HG03135 (cell line): ENCODE measurements around the gene RUSC2.
"Not testable (repeated sequence)": the region's sequence is repeated elsewhere in the genome, so short reads cannot be mapped to it uniquely, and the experiment has no call there.

Experiments
- ATAC-seq: cut with Tn5 transposase; IDR thresholded peaks from one replicate; pipeline ENCODE4 v1.9.1; 2021; ENCODE audit warnings: mild to moderate bottlenecking, moderate library complexity; ENCODE audit not compliant: unreplicated experiment

Gene RUSC2, protein sequence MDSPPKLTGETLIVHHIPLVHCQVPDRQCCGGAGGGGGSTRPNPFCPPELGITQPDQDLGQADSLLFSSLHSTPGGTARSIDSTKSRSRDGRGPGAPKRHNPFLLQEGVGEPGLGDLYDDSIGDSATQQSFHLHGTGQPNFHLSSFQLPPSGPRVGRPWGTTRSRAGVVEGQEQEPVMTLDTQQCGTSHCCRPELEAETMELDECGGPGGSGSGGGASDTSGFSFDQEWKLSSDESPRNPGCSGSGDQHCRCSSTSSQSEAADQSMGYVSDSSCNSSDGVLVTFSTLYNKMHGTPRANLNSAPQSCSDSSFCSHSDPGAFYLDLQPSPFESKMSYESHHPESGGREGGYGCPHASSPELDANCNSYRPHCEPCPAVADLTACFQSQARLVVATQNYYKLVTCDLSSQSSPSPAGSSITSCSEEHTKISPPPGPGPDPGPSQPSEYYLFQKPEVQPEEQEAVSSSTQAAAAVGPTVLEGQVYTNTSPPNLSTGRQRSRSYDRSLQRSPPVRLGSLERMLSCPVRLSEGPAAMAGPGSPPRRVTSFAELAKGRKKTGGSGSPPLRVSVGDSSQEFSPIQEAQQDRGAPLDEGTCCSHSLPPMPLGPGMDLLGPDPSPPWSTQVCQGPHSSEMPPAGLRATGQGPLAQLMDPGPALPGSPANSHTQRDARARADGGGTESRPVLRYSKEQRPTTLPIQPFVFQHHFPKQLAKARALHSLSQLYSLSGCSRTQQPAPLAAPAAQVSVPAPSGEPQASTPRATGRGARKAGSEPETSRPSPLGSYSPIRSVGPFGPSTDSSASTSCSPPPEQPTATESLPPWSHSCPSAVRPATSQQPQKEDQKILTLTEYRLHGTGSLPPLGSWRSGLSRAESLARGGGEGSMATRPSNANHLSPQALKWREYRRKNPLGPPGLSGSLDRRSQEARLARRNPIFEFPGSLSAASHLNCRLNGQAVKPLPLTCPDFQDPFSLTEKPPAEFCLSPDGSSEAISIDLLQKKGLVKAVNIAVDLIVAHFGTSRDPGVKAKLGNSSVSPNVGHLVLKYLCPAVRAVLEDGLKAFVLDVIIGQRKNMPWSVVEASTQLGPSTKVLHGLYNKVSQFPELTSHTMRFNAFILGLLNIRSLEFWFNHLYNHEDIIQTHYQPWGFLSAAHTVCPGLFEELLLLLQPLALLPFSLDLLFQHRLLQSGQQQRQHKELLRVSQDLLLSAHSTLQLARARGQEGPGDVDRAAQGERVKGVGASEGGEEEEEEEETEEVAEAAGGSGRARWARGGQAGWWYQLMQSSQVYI (N-terminal part only)

DNA sequence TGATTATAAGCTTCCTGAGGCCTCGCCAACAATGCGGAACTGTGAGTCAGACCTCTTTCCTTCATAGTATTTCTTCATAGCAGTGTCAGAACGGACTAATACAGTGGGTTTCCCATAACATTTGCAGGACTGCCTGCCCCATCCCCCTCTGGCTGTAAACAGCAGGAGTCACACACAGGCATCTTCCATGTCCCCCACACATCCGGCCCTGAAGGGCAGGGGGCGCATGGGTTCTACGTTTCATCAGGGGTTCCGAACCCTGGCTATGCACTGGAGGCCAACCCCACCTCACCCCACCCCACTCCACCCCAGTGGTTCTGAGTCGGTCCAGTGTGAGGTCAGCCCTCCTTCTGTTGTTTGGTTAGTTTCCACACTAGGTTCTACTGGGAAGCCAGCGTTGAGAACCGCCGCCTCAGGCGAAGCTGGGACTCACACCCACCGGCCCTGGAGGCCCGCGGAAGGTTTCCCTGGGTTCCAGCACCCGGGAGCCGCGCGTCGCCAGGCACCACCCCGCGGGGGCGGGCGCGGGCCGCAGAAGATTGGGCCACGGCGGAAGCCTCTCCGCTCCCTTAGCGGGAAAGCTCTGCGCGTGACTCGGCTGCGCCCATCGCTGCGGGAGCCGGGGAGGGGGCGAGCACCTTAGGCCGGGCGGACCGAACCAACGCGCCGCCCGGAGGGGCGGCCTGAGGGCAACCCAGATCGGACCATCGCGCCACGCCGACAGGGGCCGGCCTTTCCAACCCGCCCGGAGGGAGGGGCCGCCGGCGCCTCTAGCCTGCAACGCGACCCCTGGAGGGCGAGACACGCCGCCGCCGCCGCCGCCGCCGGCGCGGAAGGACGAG is at the start of gene RUSC2:
Gene RUSC2 (plus strand): TSS at position 799 of the 842 bp plus-strand sequence. CDS start 56,411 bp downstream, outside the sequence.
- ATAC-seq: no peak

DNA sequence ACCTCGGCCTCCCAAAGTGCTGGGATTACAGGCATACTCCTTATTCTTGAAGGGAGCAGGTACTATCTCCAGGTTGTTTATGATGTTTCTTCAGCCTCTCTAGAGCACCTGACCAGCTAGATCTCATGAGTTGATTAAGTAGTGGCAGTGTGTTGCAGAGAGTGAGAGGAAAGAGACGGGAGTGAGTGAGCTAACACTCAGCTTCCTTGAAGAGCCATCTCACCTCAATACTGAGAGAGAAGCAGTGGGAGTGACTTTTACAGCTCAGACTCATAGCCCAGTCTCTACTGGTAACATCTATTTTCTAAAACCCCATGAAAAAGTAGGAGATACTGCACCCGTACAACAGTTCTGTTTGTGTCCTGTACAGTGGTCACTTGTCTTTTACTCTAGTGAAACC is 43.9 kb upstream of the RUSC2 start:
- ATAC-seq: no peak

DNA sequence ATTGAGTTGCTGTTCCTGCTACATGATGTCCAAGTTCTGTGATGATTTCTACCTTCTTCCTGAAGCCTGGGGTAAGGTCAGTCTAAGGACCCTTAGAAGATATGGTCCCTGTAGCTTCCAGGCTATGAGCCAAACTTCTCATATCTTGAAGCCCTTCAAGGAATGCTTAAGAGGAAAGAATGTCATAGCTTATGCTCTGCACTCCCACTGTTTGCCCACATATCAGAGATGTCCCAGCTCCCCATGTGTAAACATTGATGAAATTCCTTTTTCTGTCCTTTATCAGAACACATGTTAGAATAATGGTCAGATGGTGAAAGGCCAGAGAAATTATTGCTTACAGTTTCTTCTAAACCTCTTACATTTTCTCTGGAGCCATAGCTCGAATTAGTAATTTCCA is 41.4 kb upstream of the RUSC2 start:
- no peak for ATAC-seq

DNA sequence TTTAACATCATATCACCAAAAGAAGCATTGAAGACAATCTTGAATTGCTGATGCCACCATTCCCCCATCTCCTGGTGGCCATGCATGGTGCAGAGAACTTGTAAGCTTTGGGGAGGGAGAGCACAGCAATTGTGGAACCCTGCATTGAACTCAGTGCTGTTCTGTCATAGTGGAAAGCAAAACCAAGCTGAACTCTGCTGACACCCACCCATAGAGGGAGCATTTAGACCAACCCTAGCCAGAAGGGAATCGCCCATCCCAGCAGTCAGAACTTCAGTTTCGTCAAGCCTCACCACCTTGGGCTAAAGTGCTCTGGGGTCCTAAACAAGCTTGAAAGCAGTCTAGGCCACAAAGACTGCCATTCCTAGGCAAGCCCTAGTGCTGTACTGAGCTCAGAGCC is 37.4 kb upstream of the RUSC2 start:
- ATAC-seq: no peak

DNA sequence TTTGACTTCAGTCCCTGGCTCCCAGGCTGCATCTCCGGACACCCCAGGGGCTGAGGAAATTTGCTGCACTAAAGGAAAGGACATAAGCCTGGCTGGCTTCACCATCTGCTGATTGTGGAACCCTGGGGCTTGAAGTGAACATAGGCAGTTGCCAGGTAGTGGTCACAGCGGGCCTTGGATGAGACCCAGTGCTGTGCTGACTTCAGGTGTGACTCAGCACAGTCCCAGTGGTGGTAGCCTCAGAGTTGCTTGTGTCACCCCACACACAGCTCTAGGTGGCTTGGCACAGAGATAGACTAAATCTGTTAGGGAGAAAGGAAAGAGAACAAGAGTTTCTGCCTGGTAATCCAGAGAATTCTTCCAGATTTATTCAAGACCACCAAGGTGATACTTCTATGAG is 36.1 kb upstream of the RUSC2 start:
- no peak for ATAC-seq

DNA sequence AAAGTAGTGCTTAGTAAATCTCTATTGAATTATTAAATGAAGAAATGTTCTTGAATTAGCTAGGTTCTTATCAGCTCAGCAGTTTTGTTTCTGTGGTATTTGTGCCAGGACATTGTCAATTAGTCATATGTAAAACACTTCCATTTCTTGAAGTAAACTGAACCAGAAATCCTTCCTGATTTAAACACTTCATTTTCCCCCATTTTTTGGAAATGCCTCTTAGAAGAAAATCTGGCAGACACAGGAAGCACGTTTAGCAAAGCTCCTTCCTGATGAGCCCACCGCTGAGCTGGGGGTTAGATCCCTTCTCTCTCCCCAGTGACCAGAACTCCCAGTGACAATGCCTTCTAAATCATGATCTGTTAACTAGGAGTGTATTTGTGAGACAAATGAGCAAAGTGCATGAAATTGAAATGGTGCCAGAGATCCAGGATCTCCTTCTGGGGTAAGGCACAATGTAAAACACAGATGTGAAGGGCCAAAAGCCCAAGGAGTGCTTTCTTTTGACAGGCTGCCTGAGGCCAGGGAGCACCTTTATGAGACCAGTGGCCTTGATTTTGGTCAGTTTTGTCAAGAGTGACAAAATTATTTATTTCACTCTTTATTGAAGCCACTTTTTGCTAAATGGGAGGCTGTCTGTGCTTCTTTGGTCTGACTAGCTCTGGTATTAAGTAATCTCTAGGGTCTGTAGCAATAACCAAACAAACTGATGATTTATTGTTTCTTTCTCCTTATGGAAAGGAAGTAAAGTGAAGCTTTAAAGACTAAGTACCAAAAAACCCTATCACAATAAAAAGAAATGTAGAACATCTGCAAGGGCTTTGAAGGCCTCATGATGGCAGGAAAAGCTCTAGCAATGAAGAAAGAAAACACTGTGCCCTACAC is 25.5 kb upstream of the RUSC2 start:
- no peak for ATAC-seq

DNA sequence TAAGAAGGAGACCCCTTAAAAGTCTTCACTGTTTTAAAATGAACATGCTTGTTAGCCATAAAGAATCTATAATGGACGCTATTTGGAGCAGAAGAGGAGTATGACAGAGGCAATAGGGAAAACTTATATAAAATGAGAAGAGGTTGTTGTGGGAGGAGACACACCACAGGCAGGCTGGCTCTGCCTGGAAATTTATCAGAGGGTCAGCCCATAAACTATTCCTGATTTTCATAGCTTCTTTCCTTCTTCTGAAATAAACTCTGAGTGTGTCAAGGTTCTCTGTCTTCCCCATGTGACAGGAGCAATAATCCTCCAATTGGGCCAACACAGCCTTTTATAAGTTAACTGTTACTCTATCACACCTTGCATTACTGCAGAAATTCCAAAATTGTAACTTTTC is 19.6 kb upstream of the RUSC2 start:
- ATAC-seq: no peak

DNA sequence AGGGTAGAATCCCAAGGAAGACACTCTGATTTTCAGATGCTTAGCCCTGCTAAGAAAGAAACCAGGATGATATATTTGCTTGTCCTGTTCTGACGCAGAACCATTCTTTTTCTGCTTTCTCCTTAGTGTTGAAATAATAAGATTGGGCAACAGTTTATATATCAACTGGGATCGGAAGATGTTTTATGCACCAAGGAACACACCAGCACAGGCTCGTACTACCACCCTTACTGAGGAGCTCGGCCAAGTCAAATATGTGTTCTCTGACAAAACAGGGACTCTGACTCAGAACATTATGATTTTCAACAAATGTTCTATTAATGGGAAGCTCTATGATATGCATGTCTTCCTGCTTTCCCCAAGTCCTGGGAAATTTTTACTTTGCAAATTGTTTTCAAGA is 19.0 kb upstream of the RUSC2 start:
- no peak for ATAC-seq

DNA sequence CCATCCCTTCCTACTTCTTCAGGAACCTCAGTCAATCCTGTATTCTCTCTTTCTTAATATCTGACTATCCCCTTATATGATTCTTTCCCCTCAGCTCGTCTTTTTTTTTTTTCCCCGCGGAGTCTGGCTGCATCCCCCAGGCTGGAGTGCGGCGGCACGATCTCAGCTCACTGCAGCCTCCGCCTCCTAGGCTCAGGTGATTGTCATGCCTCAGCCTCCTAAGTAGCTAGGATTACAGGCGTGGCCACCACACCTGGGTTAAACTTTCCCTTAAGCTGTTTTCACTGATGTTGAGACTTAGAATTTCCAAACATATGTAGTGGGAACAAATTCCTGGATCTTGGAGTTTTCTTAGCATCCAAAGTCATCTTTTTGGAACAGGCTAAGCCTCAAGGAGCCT is 13.3 kb upstream of the RUSC2 start:
- ATAC-seq: no peak

DNA sequence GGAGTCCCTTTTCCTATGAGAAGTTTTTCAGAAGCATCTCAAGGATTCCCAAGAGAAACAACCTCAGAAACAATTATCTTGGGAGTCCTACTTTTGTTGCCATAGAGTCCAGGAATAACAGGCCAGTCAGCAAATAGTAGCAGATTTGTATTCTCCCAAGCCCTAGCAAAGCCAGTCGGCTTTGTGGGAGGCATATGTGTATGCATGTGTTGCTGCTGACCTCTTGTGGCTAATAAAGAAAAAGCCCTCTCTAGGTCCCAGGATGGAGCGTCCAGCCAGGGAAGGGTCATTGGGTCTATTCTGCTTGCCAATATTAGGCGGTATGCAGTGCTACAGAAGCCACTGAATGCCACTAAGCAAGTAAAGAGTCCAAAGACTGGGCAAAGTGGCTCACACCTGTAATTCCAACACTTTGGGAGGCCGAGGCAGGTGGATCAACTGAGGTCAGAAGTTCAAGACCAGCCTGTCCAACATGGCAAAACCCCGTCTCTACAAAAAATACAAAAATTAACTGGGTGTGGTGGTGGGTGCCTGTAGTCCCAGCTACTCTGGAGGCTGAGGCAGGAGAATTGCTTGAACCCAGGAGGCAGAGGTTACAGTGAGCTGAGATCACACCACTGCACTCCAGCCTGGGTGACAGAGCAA is 12.6 kb upstream of the RUSC2 start:
- not testable (repeated sequence) for ATAC-seq

DNA sequence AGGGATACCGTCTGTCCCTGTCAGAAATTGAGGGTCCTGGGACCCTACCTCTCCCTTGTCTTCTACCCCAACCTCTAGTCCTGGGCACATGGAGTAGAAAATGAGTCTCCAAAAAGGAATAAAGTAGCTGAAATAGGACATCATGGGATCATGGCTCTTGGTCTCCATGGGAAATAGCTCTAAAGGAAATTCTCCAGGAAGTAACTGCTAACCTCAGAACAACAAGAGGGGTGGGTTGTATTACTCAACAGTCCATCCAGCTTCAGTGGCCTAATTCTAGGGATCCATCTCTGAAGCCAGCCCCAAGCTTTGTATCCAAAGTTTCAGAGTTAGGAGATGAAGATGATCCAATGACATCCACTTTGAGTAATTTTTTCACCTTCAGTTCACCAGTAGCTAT is 11.0 kb upstream of the RUSC2 start:
- ATAC-seq: no peak

DNA sequence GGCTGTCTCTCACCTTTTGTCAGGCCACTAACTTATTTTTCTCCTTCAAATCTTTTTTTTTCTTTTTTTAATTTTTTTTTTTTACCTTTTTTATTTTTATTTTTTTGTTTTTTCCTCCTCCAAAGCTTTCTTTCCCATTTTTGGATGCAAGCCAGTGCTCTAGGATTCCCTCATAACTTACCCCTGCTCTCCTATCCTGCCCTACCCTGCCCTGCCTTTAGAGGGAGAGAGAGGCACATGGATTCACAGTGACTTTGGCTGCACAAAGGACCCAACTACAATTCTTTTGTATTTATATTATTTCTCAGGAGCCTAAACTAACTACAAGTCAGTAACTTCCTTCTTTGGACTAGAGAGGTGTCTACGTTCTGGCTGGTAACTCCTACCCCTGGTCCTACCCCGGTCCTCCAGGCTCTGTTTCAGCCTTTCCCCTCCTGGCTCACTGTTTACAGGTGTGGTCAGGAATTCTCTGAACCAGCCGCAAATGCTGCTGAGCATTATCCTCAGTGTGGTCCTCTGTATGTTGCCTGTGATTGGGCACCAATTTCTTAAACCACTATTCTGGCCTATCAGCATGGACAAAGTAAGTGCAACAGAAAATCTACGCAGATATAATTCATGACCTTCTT is 8.4 kb upstream of the RUSC2 start:
- no peak for ATAC-seq

DNA sequence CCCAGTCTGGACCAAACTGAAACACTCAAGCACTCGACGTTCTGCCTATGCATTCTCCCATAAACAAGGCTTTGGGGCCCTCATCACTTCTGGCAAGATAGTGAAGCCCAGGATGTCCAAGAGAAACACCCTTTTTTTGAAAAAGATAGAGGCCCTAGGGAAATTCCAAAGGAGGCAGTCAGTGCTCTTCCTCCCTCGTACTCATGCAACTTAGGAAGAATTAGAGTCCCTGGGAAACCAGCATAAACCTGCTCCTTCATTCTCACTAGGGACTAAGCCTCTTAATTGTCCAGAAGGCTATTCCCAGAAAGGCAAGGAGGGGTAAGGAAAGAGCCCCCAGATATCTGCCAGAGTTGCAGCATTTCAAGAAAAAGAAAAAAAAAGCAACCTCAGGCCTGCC is 7.8 kb upstream of the RUSC2 start:
- ATAC-seq: no peak

DNA sequence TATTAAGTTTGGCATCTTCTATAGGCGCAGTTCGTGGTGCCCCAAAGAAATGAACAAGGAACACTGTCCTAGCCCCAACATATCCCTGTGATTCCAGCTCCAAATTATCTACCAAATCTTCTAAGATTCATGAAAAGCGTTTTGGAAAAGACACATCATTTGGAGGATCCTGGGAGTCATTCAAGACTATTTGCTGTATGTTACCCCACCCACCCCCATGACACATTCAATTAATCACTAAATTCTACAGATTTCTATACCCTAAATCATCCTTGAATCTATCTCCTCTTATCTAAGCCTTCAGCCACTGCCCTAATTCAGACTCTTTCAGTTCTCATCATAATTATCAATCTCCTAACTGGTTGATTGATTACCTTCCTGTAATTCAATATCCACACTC is 5.5 kb upstream of the RUSC2 start:
- no peak for ATAC-seq

DNA sequence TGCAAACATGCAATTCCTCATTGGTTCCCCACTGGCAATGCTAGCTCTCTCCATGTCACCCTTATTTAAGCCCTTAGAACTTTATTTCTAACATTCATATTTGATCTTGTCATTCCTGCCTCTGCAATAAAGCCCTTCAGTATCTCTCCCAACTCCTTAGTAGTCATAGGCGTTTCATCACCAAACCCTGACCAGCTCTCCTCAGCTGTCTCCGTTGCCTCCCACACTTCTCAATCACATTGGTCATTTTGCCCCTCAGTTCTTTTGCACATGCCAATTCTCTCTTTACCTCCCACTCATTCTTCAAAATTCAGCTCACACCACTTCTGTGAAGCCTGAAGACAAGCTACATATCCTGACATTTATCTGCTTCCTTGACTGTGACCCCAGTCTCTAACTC is 2.8 kb upstream of the RUSC2 start:
- no peak for ATAC-seq

DNA sequence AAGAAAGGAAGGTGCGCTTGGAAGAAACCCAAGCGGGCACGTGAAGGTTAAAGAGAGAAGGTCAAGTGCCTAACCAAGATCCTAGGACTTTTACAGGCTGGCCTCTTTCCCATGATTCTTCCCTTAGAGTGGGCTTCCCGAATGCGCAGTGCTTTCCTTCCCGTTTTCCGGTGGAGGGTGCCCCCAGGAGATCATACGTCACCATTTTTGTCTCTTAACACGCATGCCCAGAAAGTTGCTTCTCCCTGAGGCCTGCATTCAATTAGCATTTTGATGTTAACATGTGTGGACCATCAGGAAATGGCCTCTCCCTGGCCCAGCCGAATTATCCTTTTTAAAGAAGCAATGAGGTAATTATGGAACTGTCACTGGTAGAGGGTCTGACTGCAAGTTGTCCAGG is 1.9 kb upstream of the RUSC2 start:
- no peak for ATAC-seq

DNA sequence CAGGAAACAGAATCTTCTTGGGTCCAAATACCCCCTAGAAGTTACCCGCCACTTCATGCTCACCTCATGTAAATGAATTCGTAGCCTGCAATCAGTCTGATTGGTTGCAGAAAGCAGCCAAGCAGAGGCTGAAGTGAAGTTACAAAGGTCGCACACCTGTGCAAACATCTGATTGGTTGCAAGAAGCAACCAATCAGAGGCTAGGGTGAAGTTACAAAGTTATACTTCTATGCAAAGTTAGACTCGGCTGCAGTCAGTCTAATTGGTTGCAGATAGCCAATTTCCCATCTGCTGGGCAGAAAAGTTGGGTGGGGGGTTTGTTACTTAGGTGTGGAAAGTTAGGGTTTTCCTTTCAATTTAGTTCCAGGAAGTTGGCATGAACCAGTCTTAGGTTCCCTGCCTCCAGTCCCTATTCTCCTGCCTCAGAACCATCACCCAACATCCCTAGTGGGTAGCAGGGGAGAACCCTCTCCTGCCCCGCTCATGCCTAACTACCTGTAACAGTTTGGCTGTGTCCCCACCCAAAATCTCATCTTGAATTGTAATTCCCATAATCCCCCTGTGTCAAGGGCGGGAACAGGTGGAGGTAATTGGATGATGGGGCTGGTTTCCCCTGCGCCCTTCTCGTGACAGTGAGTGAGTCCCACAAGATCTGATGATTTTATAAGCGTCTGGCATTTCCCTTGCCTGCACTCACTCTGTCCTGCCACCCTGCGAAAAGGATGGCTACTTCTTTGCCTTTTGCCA is 1.2 kb upstream of the RUSC2 start:
- no peak for ATAC-seq
